Activated CD4-positive, alpha-beta T cell treated with anti-CD3 and anti-CD28 coated beads, Interleukin-2, amount 50 U/mL, for 16 hours (primary cell): ENCODE data around the gene POLDIP2.

Experiments
- DNase-seq: peaks from one replicate; pipeline ENCODE4 v3.0.0-alpha.2; 2020

POLDIP2 gene

GRCh38 chr17:28357061-28357900, at the start of gene POLDIP2:
TSS of gene POLDIP2 (minus strand) at chr17:28357527. CDS start at chr17:28357448, 79 bp downstream.
- peak; percentile 98 for DNase-seq

- no peak for DNase-seq
These were observed 49.1 kb upstream of the POLDIP2 start for GRCh38 chr17:28406473-28406814.

GRCh38 chr17:28405632-28406472, 48.5 kb upstream of the POLDIP2 start, which contains the start of gene SLC46A1:
TSS of gene SLC46A1 (minus strand) at chr17:28406212. CDS start at chr17:28406114, 98 bp downstream.
- DNase-seq, result peak; percentile 55

- DNase-seq, result no peak
These were observed 47.7 kb upstream of the POLDIP2 start for GRCh38 chr17:28404812-28405570.

- DNase-seq, result no peak
These were observed 47.1 kb upstream of the POLDIP2 start for GRCh38 chr17:28404461-28404811.

- DNase-seq, result no peak
These were observed 46.7 kb upstream of the POLDIP2 start for GRCh38 chr17:28404007-28404406.

GRCh38 chr17:28402844-28403243, 45.5 kb upstream of the POLDIP2 start:
- DNase-seq, result no peak

GRCh38 chr17:28402224-28402630, 44.9 kb upstream of the POLDIP2 start:
- DNase-seq, result no peak

- DNase-seq, result no peak
These were observed 42.5 kb upstream of the POLDIP2 start for GRCh38 chr17:28399808-28400207.

- DNase-seq, result no peak
These were observed 41.1 kb upstream of the POLDIP2 start for GRCh38 chr17:28398280-28398981.

GRCh38 chr17:28397687-28398279, 40.5 kb upstream of the POLDIP2 start:
- DNase-seq, result no peak

GRCh38 chr17:28397275-28397674, 39.9 kb upstream of the POLDIP2 start:
- no peak for DNase-seq

- no peak for DNase-seq
These were observed 39.4 kb upstream of the POLDIP2 start for GRCh38 chr17:28396635-28397239.

- DNase-seq, result no peak
These were observed 38.6 kb upstream of the POLDIP2 start for GRCh38 chr17:28395968-28396367.

GRCh38 chr17:28395426-28395825, 38.1 kb upstream of the POLDIP2 start:
- DNase-seq, result no peak

- no peak for DNase-seq
These were observed 37.2 kb upstream of the POLDIP2 start for GRCh38 chr17:28394337-28395116.

GRCh38 chr17:28392491-28392890, 35.2 kb upstream of the POLDIP2 start:
- no peak for DNase-seq

- no peak for DNase-seq
These were observed 34.1 kb upstream of the POLDIP2 start for GRCh38 chr17:28391401-28391800.

GRCh38 chr17:28390984-28391383, 33.7 kb upstream of the POLDIP2 start:
- DNase-seq, result no peak

GRCh38 chr17:28390563-28390962, 33.2 kb upstream of the POLDIP2 start:
- no peak for DNase-seq

- DNase-seq, result no peak
These were observed 32.8 kb upstream of the POLDIP2 start for GRCh38 chr17:28390141-28390540.
